T-helper 2 cell treated with Interferon-gamma antibody and Interleukin-4, amounts not matched to agents 5 μg/mL and 100 μg/mL, for 36 hours (primary cell): ENCODE measurements around the gene KRT35.

Experiments used
- DNase-seq: peaks from one replicate; pipeline ENCODE4 v3.0.0; 2021; ENCODE audit warnings: low spot score
- H3K27ac Mint-ChIP-seq: one replicate; pipeline ENCODE4 v1.8.0; 2021; ENCODE audit warnings: mild to moderate bottlenecking, mixed read lengths
- H3K27me3 Mint-ChIP-seq: one replicate; pipeline ENCODE4 v1.8.0; 2021; ENCODE audit warnings: low read depth, mixed read lengths
- H3K36me3 Mint-ChIP-seq: one replicate; pipeline ENCODE4 v1.8.0; 2021; ENCODE audit warnings: low read depth, mixed read lengths
- H3K4me1 Mint-ChIP-seq: one replicate; pipeline ENCODE4 v1.8.0; 2021; ENCODE audit warnings: low read depth, mixed read lengths
- H3K4me3 Mint-ChIP-seq: one replicate; pipeline ENCODE4 v1.8.0; 2022; ENCODE audit warnings: mild to moderate bottlenecking, moderate library complexity, mixed read lengths
- H3K9me3 Mint-ChIP-seq: one replicate; pipeline ENCODE4 v1.8.0; 2021; ENCODE audit warnings: mixed read lengths

Gene KRT35

GRCh38 chr17:41464682-41465081 is 16.3 kb downstream of the KRT35 start:
- H3K4me3 Mint-ChIP-seq = no peak overlapping the region
- no peaks in the 10 kb centered on the region for H3K9me3 Mint-ChIP-seq
- peaks cover 3% of the 10 kb centered on the region for H3K27me3 Mint-ChIP-seq
- DNase-seq = no peak
- no peaks in the 10 kb centered on the region for H3K4me1 Mint-ChIP-seq
- no peak overlapping the region for H3K27ac Mint-ChIP-seq
- no peaks in the 10 kb centered on the region for H3K36me3 Mint-ChIP-seq

- Mint-ChIP-seq H3K4me3 (no peak overlapping the region), H3K27ac (no peak overlapping the region), H3K9me3 (no peaks in the 10 kb centered on the region), H3K4me1 (no peaks in the 10 kb centered on the region), H3K36me3 (no peaks in the 10 kb centered on the region), H3K27me3 (peaks cover 3% of the 10 kb centered on the region)
- DNase-seq = no peak
Observed at GRCh38 chr17:41464173-41464572, 16.8 kb downstream of the KRT35 start.

DNA sequence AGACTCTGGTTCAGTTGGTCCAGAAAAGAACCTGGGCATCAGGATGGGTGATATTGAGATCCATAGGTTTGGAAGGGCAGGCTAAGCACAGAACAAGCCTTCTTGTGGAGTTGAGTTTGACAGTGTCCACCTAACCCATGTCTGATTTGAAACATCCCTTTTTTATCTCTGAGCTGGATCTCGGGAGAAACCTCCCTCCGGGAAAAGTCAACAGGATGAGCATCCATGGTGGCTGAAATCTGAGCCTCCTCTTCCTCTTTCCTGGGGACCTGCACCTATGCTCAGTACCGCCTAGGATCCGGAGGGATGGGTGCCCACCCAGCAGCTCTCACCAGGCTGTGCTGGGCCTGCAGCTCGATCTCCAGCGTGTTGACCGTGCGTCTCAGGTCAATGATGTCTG is 17.2 kb downstream of the KRT35 start:
- Mint-ChIP-seq H3K27me3 (peaks cover 3% of the 10 kb centered on the region), H3K4me3 (no peak overlapping the region), H3K4me1 (no peaks in the 10 kb centered on the region), H3K27ac (no peak overlapping the region), H3K9me3 (no peaks in the 10 kb centered on the region), H3K36me3 (no peaks in the 10 kb centered on the region)
- no peak for DNase-seq

DNA sequence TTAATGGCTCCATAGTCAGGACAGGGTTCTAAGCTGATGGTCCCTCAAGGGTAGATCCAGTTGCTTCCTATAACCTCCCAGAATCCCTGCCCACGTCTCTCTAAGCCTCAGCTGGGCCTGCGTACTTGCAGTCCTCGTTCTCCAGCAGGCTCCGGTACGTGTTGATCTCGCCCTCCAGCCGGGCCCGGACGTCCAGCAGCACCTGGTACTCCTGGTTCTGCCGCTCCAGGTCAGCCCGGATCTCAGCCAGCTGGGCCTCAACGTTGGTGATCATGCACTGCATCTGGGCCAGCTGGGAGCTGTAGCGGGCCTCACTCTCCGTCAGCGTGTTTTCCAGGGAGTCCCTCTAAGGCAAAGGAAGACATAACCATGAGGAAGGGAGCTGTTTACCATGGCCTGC is 18.2 kb downstream of the KRT35 start:
- no peaks in the 10 kb centered on the region for H3K4me1 Mint-ChIP-seq
- H3K27me3 Mint-ChIP-seq = no peaks in the 10 kb centered on the region
- no peak overlapping the region for H3K4me3 Mint-ChIP-seq
- no peak for DNase-seq
- H3K27ac Mint-ChIP-seq = no peak overlapping the region
- no peaks in the 10 kb centered on the region for H3K9me3 Mint-ChIP-seq
- no peaks in the 10 kb centered on the region for H3K36me3 Mint-ChIP-seq

DNA sequence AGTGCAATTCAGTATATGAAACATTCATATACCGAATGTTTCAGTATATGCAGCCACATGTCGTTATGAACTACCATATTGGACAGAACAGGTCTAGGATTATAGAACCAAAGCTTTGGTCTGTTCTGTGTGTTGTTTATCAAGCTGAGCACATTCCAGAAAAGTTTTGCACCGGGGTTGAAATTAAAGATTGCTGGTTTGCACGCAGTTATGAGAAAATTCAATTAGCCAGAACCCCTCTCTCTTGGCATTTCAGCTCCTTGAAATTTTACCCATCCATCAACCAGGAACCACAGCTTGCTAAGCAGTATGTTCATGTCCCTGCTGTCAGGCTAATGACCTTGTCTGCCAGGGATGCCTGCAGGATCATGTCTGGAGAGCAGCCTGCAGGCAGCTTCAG is 23.3 kb downstream of the KRT35 start:
- no peaks in the 10 kb centered on the region for H3K36me3 Mint-ChIP-seq
- no peaks in the 10 kb centered on the region for H3K4me1 Mint-ChIP-seq
- DNase-seq = no peak
- peaks cover 4% of the 10 kb centered on the region for H3K27me3 Mint-ChIP-seq
- H3K9me3 Mint-ChIP-seq = no peaks in the 10 kb centered on the region
- no peak overlapping the region for H3K27ac Mint-ChIP-seq
- H3K4me3 Mint-ChIP-seq = no peak overlapping the region

- H3K27me3 Mint-ChIP-seq = peaks cover 8% of the 10 kb centered on the region
- H3K27ac Mint-ChIP-seq = no peak overlapping the region
- no peaks in the 10 kb centered on the region for H3K36me3 Mint-ChIP-seq
- H3K4me3 Mint-ChIP-seq = no peak overlapping the region
- H3K4me1 Mint-ChIP-seq = no peaks in the 10 kb centered on the region
- H3K9me3 Mint-ChIP-seq = no peaks in the 10 kb centered on the region
- no peak for DNase-seq
Observed at GRCh38 chr17:41456204-41456603, 24.7 kb downstream of the KRT35 start.

DNA sequence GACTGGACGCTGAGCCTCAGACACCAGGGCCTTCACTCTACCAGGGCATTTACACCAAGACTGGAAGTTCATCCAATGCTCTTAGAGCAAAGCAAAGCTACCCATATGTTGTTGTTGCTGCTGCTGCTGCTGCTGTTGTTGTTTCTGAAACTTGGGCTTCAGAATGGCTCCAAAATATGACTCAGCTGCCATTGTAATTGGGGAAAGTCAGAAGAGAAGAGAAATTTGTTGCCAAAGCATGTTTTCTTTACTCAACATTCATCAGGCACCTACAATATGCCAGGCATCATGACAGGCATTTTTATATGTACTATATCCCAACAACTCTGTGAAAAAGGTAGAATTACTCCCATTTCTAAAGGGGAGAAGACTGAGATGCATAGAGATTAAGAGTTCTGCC is 25.7 kb downstream of the KRT35 start:
- H3K9me3 Mint-ChIP-seq = no peaks in the 10 kb centered on the region
- H3K4me1 Mint-ChIP-seq = no peaks in the 10 kb centered on the region
- no peaks in the 10 kb centered on the region for H3K36me3 Mint-ChIP-seq
- H3K4me3 Mint-ChIP-seq = no peak overlapping the region
- DNase-seq = no peak
- H3K27ac Mint-ChIP-seq = no peak overlapping the region
- peaks cover 14% of the 10 kb centered on the region for H3K27me3 Mint-ChIP-seq

GRCh38 chr17:41453066-41453465 is 27.9 kb downstream of the KRT35 start:
- H3K27me3 Mint-ChIP-seq = peaks cover 14% of the 10 kb centered on the region

DNA sequence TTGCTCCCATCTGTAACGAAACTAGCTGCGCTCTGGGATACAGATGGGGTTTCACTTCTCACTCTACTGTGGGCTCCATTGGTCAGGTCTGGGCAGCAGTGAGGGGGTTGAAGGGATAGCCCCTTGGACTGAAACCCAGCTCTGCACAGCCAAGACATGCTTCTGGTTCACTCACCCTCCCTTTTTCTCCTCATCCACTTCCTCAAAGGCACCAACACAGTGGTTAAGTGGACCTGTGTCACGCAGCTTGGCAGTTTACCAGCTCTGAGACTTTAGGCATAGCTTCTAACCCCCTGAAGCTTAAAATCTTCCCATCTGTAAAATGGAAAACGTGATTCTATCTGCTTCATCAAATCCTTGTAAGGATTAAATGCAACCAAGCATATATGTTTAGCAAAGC is 28.7 kb downstream of the KRT35 start:
- H3K27ac Mint-ChIP-seq = no peak overlapping the region
- peaks cover 14% of the 10 kb centered on the region for H3K27me3 Mint-ChIP-seq
- H3K4me1 Mint-ChIP-seq = no peaks in the 10 kb centered on the region
- no peak for DNase-seq
- H3K36me3 Mint-ChIP-seq = no peaks in the 10 kb centered on the region
- no peak overlapping the region for H3K4me3 Mint-ChIP-seq
- no peaks in the 10 kb centered on the region for H3K9me3 Mint-ChIP-seq

More at GRCh38 chr17:41453066-41453465, 27.9 kb downstream of the KRT35 start:
- Mint-ChIP-seq H3K4me3 (no peak overlapping the region), H3K9me3 (no peaks in the 10 kb centered on the region), H3K36me3 (no peaks in the 10 kb centered on the region), H3K27ac (no peak overlapping the region), H3K4me1 (no peaks in the 10 kb centered on the region)
- DNase-seq = no peak

DNA sequence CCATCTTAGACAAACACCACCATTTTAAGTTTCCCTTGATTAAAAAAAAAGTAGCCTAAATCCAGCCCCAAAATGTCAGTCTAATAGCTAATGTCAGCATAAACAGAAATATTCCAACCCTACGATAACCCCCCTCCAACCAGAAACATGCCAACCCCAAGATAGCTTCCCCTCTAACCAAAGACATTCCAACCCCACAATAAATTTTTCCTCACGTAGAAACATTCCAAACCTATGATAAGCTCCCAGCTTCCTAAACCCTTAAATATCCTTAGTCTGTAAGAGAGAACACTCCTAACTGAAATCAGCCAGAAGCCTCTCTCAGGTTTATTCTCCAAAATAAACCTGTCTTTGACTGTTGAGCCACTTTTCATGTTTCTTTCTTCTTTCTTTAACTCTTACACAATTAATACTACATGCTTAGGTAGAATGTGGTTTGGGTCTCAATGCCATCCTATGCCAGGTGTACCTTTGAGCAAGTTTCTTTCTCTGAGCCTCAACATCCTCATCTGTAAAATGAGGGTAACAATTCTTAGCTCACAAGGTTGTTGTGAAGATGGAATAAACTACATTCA is 29.7 kb downstream of the KRT35 start:
- Mint-ChIP-seq H3K36me3 (no peaks in the 10 kb centered on the region), H3K9me3 (no peaks in the 10 kb centered on the region), H3K27ac (no peak overlapping the region), H3K27me3 (peaks cover 14% of the 10 kb centered on the region), H3K4me1 (no peaks in the 10 kb centered on the region), H3K4me3 (no peak overlapping the region)
- no peak for DNase-seq

DNA sequence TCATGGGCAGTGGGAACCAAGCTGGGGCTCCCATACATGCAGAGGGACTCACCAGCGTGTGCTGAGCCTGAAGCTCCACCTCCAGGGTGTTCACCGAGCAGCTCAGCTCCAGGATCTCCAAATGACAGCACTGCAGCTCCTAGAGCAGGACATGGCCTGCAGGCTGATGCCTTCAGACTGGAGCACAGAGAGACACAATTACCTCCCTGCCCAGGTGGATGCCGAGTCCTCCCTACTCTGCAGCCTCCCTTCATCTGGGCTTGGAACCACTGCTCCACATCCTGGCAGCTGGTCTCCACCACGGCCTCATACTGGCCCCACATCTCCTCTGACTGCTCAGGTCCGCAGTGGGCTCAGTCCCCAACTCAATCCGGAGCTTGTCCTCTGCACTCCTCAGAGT is 31.9 kb downstream of the KRT35 start:
- Mint-ChIP-seq H3K4me1 (no peaks in the 10 kb centered on the region), H3K4me3 (no peak overlapping the region), H3K27ac (no peak overlapping the region), H3K36me3 (no peaks in the 10 kb centered on the region), H3K9me3 (no peaks in the 10 kb centered on the region), H3K27me3 (peaks cover 16% of the 10 kb centered on the region)
- DNase-seq = no peak

- DNase-seq = no peak
- no peak overlapping the region for H3K4me3 Mint-ChIP-seq
- no peaks in the 10 kb centered on the region for H3K36me3 Mint-ChIP-seq
- H3K9me3 Mint-ChIP-seq = no peaks in the 10 kb centered on the region
- H3K27me3 Mint-ChIP-seq = peaks cover 19% of the 10 kb centered on the region
- no peaks in the 10 kb centered on the region for H3K4me1 Mint-ChIP-seq
- H3K27ac Mint-ChIP-seq = no peak overlapping the region
Observed at GRCh38 chr17:41448506-41448905, 32.4 kb downstream of the KRT35 start.

GRCh38 chr17:41446806-41447205 is 34.1 kb downstream of the KRT35 start:
- Mint-ChIP-seq H3K4me3 (no peak overlapping the region), H3K27ac (no peak overlapping the region), H3K36me3 (no peaks in the 10 kb centered on the region), H3K27me3 (peaks cover 21% of the 10 kb centered on the region), H3K4me1 (no peaks in the 10 kb centered on the region), H3K9me3 (no peaks in the 10 kb centered on the region)
- DNase-seq = no peak

DNA sequence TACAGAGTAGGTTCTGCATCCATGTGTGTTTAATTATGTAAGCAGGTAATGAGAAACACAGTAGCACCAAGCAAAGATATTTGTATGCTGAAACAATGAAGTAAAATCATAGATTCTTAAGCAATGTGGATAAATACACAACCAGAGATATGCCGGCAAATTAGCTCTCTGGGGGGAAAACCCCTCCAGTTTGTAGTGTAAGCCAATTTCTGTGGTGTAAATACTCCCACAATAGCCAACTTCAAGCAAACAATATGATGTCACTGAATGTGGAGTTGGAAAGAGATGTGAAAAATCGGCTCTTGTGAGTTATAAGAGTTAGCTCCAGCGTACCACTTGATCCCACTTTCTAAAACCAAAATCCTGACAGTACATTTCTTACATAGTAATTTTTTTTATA is 36.3 kb downstream of the KRT35 start:
- H3K27me3 Mint-ChIP-seq = peaks cover 13% of the 10 kb centered on the region
- no peak for DNase-seq
- H3K27ac Mint-ChIP-seq = no peak overlapping the region
- H3K36me3 Mint-ChIP-seq = no peaks in the 10 kb centered on the region
- no peak overlapping the region for H3K4me3 Mint-ChIP-seq
- no peaks in the 10 kb centered on the region for H3K9me3 Mint-ChIP-seq
- no peaks in the 10 kb centered on the region for H3K4me1 Mint-ChIP-seq

GRCh38 chr17:41444186-41444585 is 36.8 kb downstream of the KRT35 start:
- Mint-ChIP-seq H3K4me3 (no peak overlapping the region), H3K27ac (no peak overlapping the region), H3K27me3 (peaks cover 13% of the 10 kb centered on the region), H3K36me3 (no peaks in the 10 kb centered on the region), H3K4me1 (no peaks in the 10 kb centered on the region), H3K9me3 (no peaks in the 10 kb centered on the region)
- no peak for DNase-seq
